ENCODE results near the gene SUPT3H.

- TF ChIP-seq CTCF (IDR thresholded peaks at IDR 0.05) (no peak), POLR2A (IDR thresholded peaks at IDR 0.05) (no peak)
Observed at GRCh38 chr6:45394586-45395095, 16.9 kb upstream of the SUPT3H start.
